ENCODE measurements around the gene CENPU. TPM values are rescaled to one million over a fixed set of nuclear protein-coding genes. Genes with fewer than 3 reads are reported as not detected.

Gene CENPU
- total RNA-seq, 1 experiment from 2014 or later, result 124 TPM

- Histone ChIP-seq H3K23me2 (ENCODE audit: insufficient read length, low read depth, low read length, poor library complexity, severe bottlenecking) (no peaks in the 10 kb centered on the region), H3K23ac (ENCODE audit: insufficient read length, low read depth, low read length) (no peak overlapping the region), H4K8ac (replicated peaks; ENCODE audit: insufficient read length, low read depth, low read length) (no peak overlapping the region), H2AFZ (ENCODE audit: low read length) (no peak overlapping the region), H2BK15ac (ENCODE audit: low read depth, low read length) (no peak overlapping the region), H2BK5ac (ENCODE audit: insufficient read length, low read length) (no peak overlapping the region), H4K5ac (ENCODE audit: insufficient read length, low read depth, low read length) (no peak overlapping the region), H3K56ac (ENCODE audit: insufficient read length, low read depth, low read length) (no peak overlapping the region), H3K27me3 (ENCODE audit: insufficient read depth, low read length) (no peaks in the 10 kb centered on the region), H3K4me1 (ENCODE audit: insufficient read depth, low read length) (no peaks in the 10 kb centered on the region), H3K4me2 (ENCODE audit: insufficient read depth, insufficient read length, low read length) (no peak overlapping the region), H4K20me1 (ENCODE audit: control insufficient read depth, insufficient read depth, insufficient read length) (no peaks in the 10 kb centered on the region), H3K18ac (ENCODE audit: insufficient read length, low read depth, low read length) (no peak overlapping the region), H3K14ac (ENCODE audit: insufficient read depth, low read length) (no peak overlapping the region), H2BK12ac (ENCODE audit: insufficient read length, low read depth, low read length) (no peak overlapping the region), H2BK20ac (ENCODE audit: low read depth, low read length, poor library complexity, severe bottlenecking) (no peak overlapping the region), H3K79me2 (ENCODE audit: insufficient read depth, low read length) (no peaks in the 10 kb centered on the region), H3K4ac (ENCODE audit: low read depth, low read length) (no peak overlapping the region), H4K91ac (ENCODE audit: insufficient read length, low read depth, low read length) (no peak overlapping the region), H3T11ph (ENCODE audit: low read length) (no peak overlapping the region), H2AK5ac (ENCODE audit: insufficient read length, low read length) (no peak overlapping the region), H2BK120ac (ENCODE audit: low read depth, low read length, poor library complexity, severe bottlenecking) (no peak overlapping the region), H3K9ac (ENCODE audit: extremely low read depth, insufficient read length, low read length) (no peak overlapping the region), H3K27ac (ENCODE audit: insufficient read length, low read depth, low read length) (no peak overlapping the region), H3K79me1 (ENCODE audit: insufficient read depth, low read depth, low read length, poor library complexity, severe bottlenecking) (no peaks in the 10 kb centered on the region), H3K9me3 (ENCODE audit: control insufficient read depth, low read depth, low read length) (no peaks in the 10 kb centered on the region)
- no peak for TF ChIP-seq CTCF (conservative IDR thresholded peaks at IDR 0.05)
- Mint-ChIP-seq H3K36me3 (ENCODE audit: insufficient read depth in 1 of 3, low read depth in 3 of 3) (no peaks in the 10 kb centered on the region), H3K4me3 (no peak overlapping the region), H3K27me3 (ENCODE audit: low read depth) (no peaks in the 10 kb centered on the region), H3K27ac (no peak overlapping the region), H3K4me1 (no peaks in the 10 kb centered on the region), H3K9me3 (no peaks in the 10 kb centered on the region)
- no CpG with 5 or more reads among the region's 9 CpGs for WGBS (ENCODE audit: extremely low coverage, insufficient read length, low lambda C conversion rate)
- no peak for DNase-seq
These were observed 32.5 kb upstream of the CENPU start for GRCh38 chr4:184766446-184766845.

Measured in H9 (cell line).